ENCODE measurements around the gene MIXL1. TPM values are rescaled to one million over a fixed set of nuclear protein-coding genes. Genes with fewer than 3 reads are reported as not detected.

Gene MIXL1
- total RNA-seq, 4 donors from 2014 or later, result not detected

GRCh38 chr1:226186124-226187018, 37.1 kb upstream of the MIXL1 start, which contains the start of gene ACBD3:
Gene ACBD3 (minus strand): TSS chr1:226186741. CDS start chr1:226186675, 66 bp downstream.
- Histone ChIP-seq H3K4me3 (peak within 1 kb of the TSS; percentile 68 to 73), H3K9me3 (no peaks in the 10 kb centered on the region), H3K4me1 (peaks cover 0 to 6% of the 10 kb centered on the region in 2 donors), H3K27ac (peak within 1 kb of the TSS; percentile 85 to 90), H3K27me3 (no peaks in the 10 kb centered on the region), H3K36me3 (no peaks in the 10 kb centered on the region)
- DNase-seq, result peak; percentile 87 to 89
- intact Hi-C loops (cut with DNase I; ENCODE audit: low total_unique reads), result no loop called here
- peak; percentile 64 to 92 for TF ChIP-seq POLR2A (IDR thresholded peaks at IDR 0.05)
- TF ChIP-seq, protein P1, sequence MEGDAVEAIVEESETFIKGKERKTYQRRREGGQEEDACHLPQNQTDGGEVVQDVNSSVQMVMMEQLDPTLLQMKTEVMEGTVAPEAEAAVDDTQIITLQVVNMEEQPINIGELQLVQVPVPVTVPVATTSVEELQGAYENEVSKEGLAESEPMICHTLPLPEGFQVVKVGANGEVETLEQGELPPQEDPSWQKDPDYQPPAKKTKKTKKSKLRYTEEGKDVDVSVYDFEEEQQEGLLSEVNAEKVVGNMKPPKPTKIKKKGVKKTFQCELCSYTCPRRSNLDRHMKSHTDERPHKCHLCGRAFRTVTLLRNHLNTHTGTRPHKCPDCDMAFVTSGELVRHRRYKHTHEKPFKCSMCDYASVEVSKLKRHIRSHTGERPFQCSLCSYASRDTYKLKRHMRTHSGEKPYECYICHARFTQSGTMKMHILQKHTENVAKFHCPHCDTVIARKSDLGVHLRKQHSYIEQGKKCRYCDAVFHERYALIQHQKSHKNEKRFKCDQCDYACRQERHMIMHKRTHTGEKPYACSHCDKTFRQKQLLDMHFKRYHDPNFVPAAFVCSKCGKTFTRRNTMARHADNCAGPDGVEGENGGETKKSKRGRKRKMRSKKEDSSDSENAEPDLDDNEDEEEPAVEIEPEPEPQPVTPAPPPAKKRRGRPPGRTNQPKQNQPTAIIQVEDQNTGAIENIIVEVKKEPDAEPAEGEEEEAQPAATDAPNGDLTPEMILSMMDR (IDR thresholded peaks at IDR 0.05), result peak in 2 of 4 experiments; percentile 29 to 33

GRCh38 chr1:226187019-226187322, 36.5 kb upstream of the MIXL1 start:
- peaks cover 0 to 4% of the 10 kb centered on the region in 2 donors for H3K4me1 ChIP-seq
- intact Hi-C loops (cut with DNase I; ENCODE audit: low total_unique reads), result no loop called here
- no peak for TF ChIP-seq POLR2A (IDR thresholded peaks at IDR 0.05)
- TF ChIP-seq, protein P1 (IDR thresholded peaks at IDR 0.05), result no peak
- H3K36me3 ChIP-seq, result no peaks in the 10 kb centered on the region
- H3K4me3 ChIP-seq, result peak overlapping the region; percentile 68 to 73
- H3K27ac ChIP-seq, result peak overlapping the region; percentile 85 to 90
- no peaks in the 10 kb centered on the region for H3K27me3 ChIP-seq
- DNase-seq, result no peak
- H3K9me3 ChIP-seq, result no peaks in the 10 kb centered on the region

DNA sequence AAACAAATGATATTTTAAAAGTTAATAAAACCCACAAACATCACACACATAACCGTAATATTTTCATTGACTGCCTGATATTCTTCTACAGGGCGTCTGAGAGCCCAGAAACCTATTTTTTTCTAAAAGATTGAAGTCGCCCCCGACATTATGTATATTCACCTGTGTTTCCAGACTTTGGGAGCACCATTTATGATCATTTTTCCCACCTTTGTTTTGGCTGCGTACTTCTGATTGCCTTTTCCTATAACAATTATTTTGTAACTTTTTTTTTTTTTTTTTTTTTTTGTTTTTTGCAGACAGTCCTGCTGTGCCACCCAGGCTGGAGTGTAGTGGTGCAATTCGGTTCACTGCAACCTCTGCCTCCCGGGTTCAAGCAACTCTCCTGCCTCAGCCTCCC, 36.1 kb upstream of the MIXL1 start:
- intact Hi-C loops (cut with DNase I; ENCODE audit: low total_unique reads), result no loop called here
- TF ChIP-seq, protein P1 (IDR thresholded peaks at IDR 0.05), result no peak
- TF ChIP-seq POLR2A (IDR thresholded peaks at IDR 0.05), result no peak
- Histone ChIP-seq H3K27ac (peak overlapping the region; percentile 85 to 90), H3K27me3 (no peaks in the 10 kb centered on the region), H3K4me1 (no peaks in the 10 kb centered on the region), H3K4me3 (peak overlapping the region; percentile 68 to 73), H3K9me3 (no peaks in the 10 kb centered on the region), H3K36me3 (no peaks in the 10 kb centered on the region)
- no peak for DNase-seq

GRCh38 chr1:226195144-226195543, 28.3 kb upstream of the MIXL1 start:
- H3K27ac ChIP-seq, result no peak overlapping the region
- intact Hi-C loops (cut with DNase I; ENCODE audit: low total_unique reads), result no loop called here
- H3K36me3 ChIP-seq, result no peaks in the 10 kb centered on the region
- no peaks in the 10 kb centered on the region for H3K4me1 ChIP-seq
- no peaks in the 10 kb centered on the region for H3K9me3 ChIP-seq
- no peak overlapping the region for H3K4me3 ChIP-seq
- no peak for DNase-seq
- TF ChIP-seq, protein P1 (IDR thresholded peaks at IDR 0.05), result no peak
- no peak for TF ChIP-seq POLR2A (IDR thresholded peaks at IDR 0.05)
- no peaks in the 10 kb centered on the region for H3K27me3 ChIP-seq

- Histone ChIP-seq H3K9me3 (no peaks in the 10 kb centered on the region), H3K4me1 (no peaks in the 10 kb centered on the region), H3K36me3 (no peaks in the 10 kb centered on the region), H3K27ac (no peak overlapping the region), H3K4me3 (no peak overlapping the region), H3K27me3 (peaks cover 0 to 4% of the 10 kb centered on the region in 2 donors)
- intact Hi-C loops (cut with DNase I; ENCODE audit: low total_unique reads), result no loop called here
- TF ChIP-seq, protein P1 (IDR thresholded peaks at IDR 0.05), result no peak
- TF ChIP-seq POLR2A (IDR thresholded peaks at IDR 0.05), result no peak
- DNase-seq, result no peak
Observed at GRCh38 chr1:226199971-226200370, 23.5 kb upstream of the MIXL1 start.
